T-helper 17 cell (primary cell): Measurements from ENCODE around the gene MBD5. TPM values are rescaled to one million over a fixed set of nuclear protein-coding genes. Genes with fewer than 3 reads are reported as not detected.
A peak's percentile ranks its signal among the peaks of the same experiment; 100 is the strongest.

Experiments used
- ATAC-seq: fragments of 150-1000 bp; cut with Tn5 transposase; 2 replicates; pipeline ENCODE4 v1.10.0; 2021; ENCODE audit warnings: mild to moderate bottlenecking, moderate library complexity
- DNase-seq, 3 donors: peaks; one replicate each; pipeline versions ENCODE4 v3.0.0 to v3.0.0-alpha.2; 2020 to 2021
- H3K9me3 ChIP-seq: one replicate; pipeline ENCODE4 v1.7.0; 2013; ENCODE audit warnings: low read length, mild to moderate bottlenecking; ENCODE audit not compliant: control insufficient read depth, poor library complexity, severe bottlenecking
- H3K27ac Mint-ChIP-seq: one replicate; pipeline ENCODE4 v1.8.0; 2022; ENCODE audit warnings: mild to moderate bottlenecking, moderate library complexity, mixed read lengths
- H3K27me3 Mint-ChIP-seq: one replicate; pipeline ENCODE4 v1.8.0; 2022; ENCODE audit warnings: mixed read lengths
- H3K36me3 Mint-ChIP-seq: one replicate; pipeline ENCODE4 v1.8.0; 2022; ENCODE audit warnings: low read depth, mixed read lengths
- H3K4me1 Mint-ChIP-seq: one replicate; pipeline ENCODE4 v1.8.0; 2022; ENCODE audit warnings: mild to moderate bottlenecking, mixed read lengths
- H3K4me3 Mint-ChIP-seq: one replicate; pipeline ENCODE4 v1.8.0; 2022; ENCODE audit warnings: mild to moderate bottlenecking, moderate library complexity, mixed read lengths
- total RNA-seq, 4 donors: library from RNA in 2 of 4; stranded (reverse) in 2 of 4; gene quantifications; one replicate each; pipeline ENCODE4 v1.2.3 and lab custom pipeline; 2022 to 2026

Gene MBD5
- total RNA-seq, 2 donors from 2014 or later: 56.1 to 56.8 TPM

- peaks cover 5% of the 10 kb centered on the region for H3K36me3 Mint-ChIP-seq
- H3K4me3 Mint-ChIP-seq: no peak overlapping the region
- H3K27ac Mint-ChIP-seq: no peak overlapping the region
- H3K27me3 Mint-ChIP-seq: no peaks in the 10 kb centered on the region
- no peak for DNase-seq
- peaks cover 6% of the 10 kb centered on the region for H3K4me1 Mint-ChIP-seq
- H3K9me3 ChIP-seq: no peaks in the 10 kb centered on the region
- no peak for ATAC-seq
Measured at GRCh38 chr2:148259674-148260073, 238.8 kb downstream of the MBD5 start.

- no peak overlapping the region for H3K27ac Mint-ChIP-seq
- DNase-seq (no peak), ATAC-seq (no peak)
- no peaks in the 10 kb centered on the region for H3K9me3 ChIP-seq
- H3K36me3 Mint-ChIP-seq: peaks cover 5% of the 10 kb centered on the region
- no peaks in the 10 kb centered on the region for H3K27me3 Mint-ChIP-seq
- H3K4me1 Mint-ChIP-seq: peaks cover 9% of the 10 kb centered on the region
- no peak overlapping the region for H3K4me3 Mint-ChIP-seq
Measured at GRCh38 chr2:148263890-148264289, 243.0 kb downstream of the MBD5 start.

GRCh38 chr2:148273158-148273691 lies 252.3 kb downstream of the MBD5 start:
- H3K27ac Mint-ChIP-seq: no peak overlapping the region
- ATAC-seq (no peak), DNase-seq (no peak)
- H3K36me3 Mint-ChIP-seq: peaks cover 17% of the 10 kb centered on the region
- peaks cover 2% of the 10 kb centered on the region for H3K4me1 Mint-ChIP-seq
- H3K9me3 ChIP-seq: no peaks in the 10 kb centered on the region
- H3K4me3 Mint-ChIP-seq: no peak overlapping the region
- no peaks in the 10 kb centered on the region for H3K27me3 Mint-ChIP-seq

- DNase-seq (no peak), ATAC-seq (no peak)
- Mint-ChIP-seq H3K4me1 (peaks cover 15% of the 10 kb centered on the region), H3K27ac (no peak overlapping the region), H3K27me3 (no peaks in the 10 kb centered on the region), H3K4me3 (no peak overlapping the region), H3K36me3 (peaks cover 6% of the 10 kb centered on the region)
- H3K9me3 ChIP-seq: no peaks in the 10 kb centered on the region
Measured at GRCh38 chr2:148279216-148279615, 258.3 kb downstream of the MBD5 start.

GRCh38 chr2:148282201-148282600 lies 261.3 kb downstream of the MBD5 start:
- no peak overlapping the region for H3K27ac Mint-ChIP-seq
- no peaks in the 10 kb centered on the region for H3K27me3 Mint-ChIP-seq
- DNase-seq (no peak), ATAC-seq (no peak)
- peaks cover 6% of the 10 kb centered on the region for H3K36me3 Mint-ChIP-seq
- no peaks in the 10 kb centered on the region for H3K9me3 ChIP-seq
- H3K4me1 Mint-ChIP-seq: peaks cover 15% of the 10 kb centered on the region
- H3K4me3 Mint-ChIP-seq: no peak overlapping the region

GRCh38 chr2:148292431-148292830 lies 271.5 kb downstream of the MBD5 start:
- ATAC-seq (no peak), DNase-seq (no peak)
- H3K9me3 ChIP-seq: no peaks in the 10 kb centered on the region
- H3K27me3 Mint-ChIP-seq: no peaks in the 10 kb centered on the region
- no peaks in the 10 kb centered on the region for H3K36me3 Mint-ChIP-seq
- H3K27ac Mint-ChIP-seq: no peak overlapping the region
- no peaks in the 10 kb centered on the region for H3K4me1 Mint-ChIP-seq
- no peak overlapping the region for H3K4me3 Mint-ChIP-seq

GRCh38 chr2:148298196-148298595 lies 277.3 kb downstream of the MBD5 start:
- H3K4me1 Mint-ChIP-seq: peaks cover 4% of the 10 kb centered on the region
- no peak overlapping the region for H3K27ac Mint-ChIP-seq
- H3K36me3 Mint-ChIP-seq: peaks cover 3% of the 10 kb centered on the region
- H3K27me3 Mint-ChIP-seq: no peaks in the 10 kb centered on the region
- ATAC-seq: no peak
- H3K9me3 ChIP-seq: no peaks in the 10 kb centered on the region
- no peak for DNase-seq
- H3K4me3 Mint-ChIP-seq: no peak overlapping the region

- peaks cover 4% of the 10 kb centered on the region for H3K4me1 Mint-ChIP-seq
- no peaks in the 10 kb centered on the region for H3K27me3 Mint-ChIP-seq
- H3K4me3 Mint-ChIP-seq: no peak overlapping the region
- ATAC-seq: no peak
- H3K9me3 ChIP-seq: no peaks in the 10 kb centered on the region
- H3K27ac Mint-ChIP-seq: no peak overlapping the region
- no peak for DNase-seq
- H3K36me3 Mint-ChIP-seq: peaks cover 3% of the 10 kb centered on the region
Measured at GRCh38 chr2:148299616-148300015, 278.7 kb downstream of the MBD5 start.

GRCh38 chr2:148300544-148300943 lies 279.7 kb downstream of the MBD5 start:
- H3K4me3 Mint-ChIP-seq: no peak overlapping the region
- peaks cover 4% of the 10 kb centered on the region for H3K4me1 Mint-ChIP-seq
- H3K9me3 ChIP-seq: no peaks in the 10 kb centered on the region
- ATAC-seq: no peak
- no peak overlapping the region for H3K27ac Mint-ChIP-seq
- H3K36me3 Mint-ChIP-seq: peaks cover 3% of the 10 kb centered on the region
- no peaks in the 10 kb centered on the region for H3K27me3 Mint-ChIP-seq
- DNase-seq: no peak

- no peak overlapping the region for H3K4me3 Mint-ChIP-seq
- no peak for ATAC-seq
Measured at GRCh38 chr2:148301362-148301761, 280.5 kb downstream of the MBD5 start.

GRCh38 chr2:148302526-148302925 lies 281.6 kb downstream of the MBD5 start:
- H3K27ac Mint-ChIP-seq: peak overlapping the region; percentile 39
- H3K4me3 Mint-ChIP-seq: no peak overlapping the region
- no peak for DNase-seq
- H3K4me1 Mint-ChIP-seq: peaks cover 4% of the 10 kb centered on the region
- H3K27me3 Mint-ChIP-seq: no peaks in the 10 kb centered on the region
- no peak for ATAC-seq
- no peaks in the 10 kb centered on the region for H3K9me3 ChIP-seq
- peaks cover 3% of the 10 kb centered on the region for H3K36me3 Mint-ChIP-seq

More at GRCh38 chr2:148301362-148301761, 280.5 kb downstream of the MBD5 start:
- H3K27me3 Mint-ChIP-seq: no peaks in the 10 kb centered on the region
- peaks cover 4% of the 10 kb centered on the region for H3K4me1 Mint-ChIP-seq
- peaks cover 3% of the 10 kb centered on the region for H3K36me3 Mint-ChIP-seq
- H3K27ac Mint-ChIP-seq: peak overlapping the region; percentile 39
- no peak for DNase-seq
- no peaks in the 10 kb centered on the region for H3K9me3 ChIP-seq

GRCh38 chr2:148303161-148303560 lies 282.3 kb downstream of the MBD5 start:
- peaks cover 4% of the 10 kb centered on the region for H3K4me1 Mint-ChIP-seq
- no peaks in the 10 kb centered on the region for H3K27me3 Mint-ChIP-seq
- no peaks in the 10 kb centered on the region for H3K9me3 ChIP-seq
- DNase-seq (no peak), ATAC-seq (no peak)
- H3K4me3 Mint-ChIP-seq: no peak overlapping the region
- no peak overlapping the region for H3K27ac Mint-ChIP-seq
- H3K36me3 Mint-ChIP-seq: no peaks in the 10 kb centered on the region

GRCh38 chr2:148305476-148305875 lies 284.6 kb downstream of the MBD5 start:
- no peak overlapping the region for H3K4me3 Mint-ChIP-seq
- peaks cover 1% of the 10 kb centered on the region for H3K4me1 Mint-ChIP-seq
- no peaks in the 10 kb centered on the region for H3K9me3 ChIP-seq
- no peaks in the 10 kb centered on the region for H3K36me3 Mint-ChIP-seq
- peak overlapping the region; percentile 24 for H3K27ac Mint-ChIP-seq
- no peaks in the 10 kb centered on the region for H3K27me3 Mint-ChIP-seq
- DNase-seq: no peak
- no peak for ATAC-seq

GRCh38 chr2:148306027-148306426 lies 285.1 kb downstream of the MBD5 start:
- Mint-ChIP-seq H3K36me3 (no peaks in the 10 kb centered on the region), H3K27ac (no peak overlapping the region), H3K27me3 (no peaks in the 10 kb centered on the region), H3K4me3 (no peak overlapping the region), H3K4me1 (peaks cover 7% of the 10 kb centered on the region)
- no peak for ATAC-seq
- no peaks in the 10 kb centered on the region for H3K9me3 ChIP-seq
- DNase-seq: no peak
